Medulla oblongata (tissue), 1 donor: ENCODE measurements around the gene SLC8A1.

ENCODE experiments used
- DNase-seq: peaks from one replicate; pipeline ENCODE4 v3.0.0-alpha.2; 2015; ENCODE audit errors: extremely low spot score

SLC8A1 gene

GRCh38 chr2:40273734-40274182 is 178.1 kb downstream of the SLC8A1 start:
- no peak for DNase-seq

- DNase-seq: no peak
Observed at GRCh38 chr2:40271094-40271493, 180.8 kb downstream of the SLC8A1 start.

GRCh38 chr2:40270372-40270771 is 181.5 kb downstream of the SLC8A1 start:
- no peak for DNase-seq

- DNase-seq: no peak
Observed at GRCh38 chr2:40268566-40268965, 183.3 kb downstream of the SLC8A1 start.

- no peak for DNase-seq
Observed at GRCh38 chr2:40266201-40266600, 185.7 kb downstream of the SLC8A1 start.

- no peak for DNase-seq
Observed at GRCh38 chr2:40265602-40266001, 186.3 kb downstream of the SLC8A1 start.

- DNase-seq: no peak
Observed at GRCh38 chr2:40261042-40261441, 190.8 kb downstream of the SLC8A1 start.

- no peak for DNase-seq
Observed at GRCh38 chr2:40260437-40260836, 191.5 kb downstream of the SLC8A1 start.

- no peak for DNase-seq
Observed at GRCh38 chr2:40259900-40260299, 192.0 kb downstream of the SLC8A1 start.

- no peak for DNase-seq
Observed at GRCh38 chr2:40258135-40258457, 193.8 kb downstream of the SLC8A1 start.

- no peak for DNase-seq
Observed at GRCh38 chr2:40257340-40258134, 194.4 kb downstream of the SLC8A1 start.

GRCh38 chr2:40256649-40257048 is 195.2 kb downstream of the SLC8A1 start:
- no peak for DNase-seq

- no peak for DNase-seq
Observed at GRCh38 chr2:40256008-40256407, 195.9 kb downstream of the SLC8A1 start.

- no peak for DNase-seq
Observed at GRCh38 chr2:40255103-40255502, 196.8 kb downstream of the SLC8A1 start.

GRCh38 chr2:40254611-40255010 is 197.3 kb downstream of the SLC8A1 start:
- DNase-seq: no peak

- no peak for DNase-seq
Observed at GRCh38 chr2:40251137-40251536, 200.8 kb downstream of the SLC8A1 start.

- no peak for DNase-seq
Observed at GRCh38 chr2:40249577-40249976, 202.3 kb downstream of the SLC8A1 start.

GRCh38 chr2:40248294-40248693 is 203.6 kb downstream of the SLC8A1 start:
- no peak for DNase-seq

GRCh38 chr2:40244675-40245074 is 207.2 kb downstream of the SLC8A1 start:
- peak; percentile 69 for DNase-seq

GRCh38 chr2:40244251-40244650 is 207.6 kb downstream of the SLC8A1 start:
- no peak for DNase-seq

GRCh38 chr2:40243581-40244187 is 208.2 kb downstream of the SLC8A1 start:
- DNase-seq: no peak

- DNase-seq: no peak
Observed at GRCh38 chr2:40242315-40242714, 209.6 kb downstream of the SLC8A1 start.

GRCh38 chr2:40240070-40240469 is 211.8 kb downstream of the SLC8A1 start:
- peak; percentile 40 for DNase-seq
